ENCODE measurements around the gene RAB28. TPM values are rescaled to one million over a fixed set of nuclear protein-coding genes. Genes with fewer than 3 reads are reported as not detected.

Gene RAB28
- total and polyA plus RNA-seq, 7 donors = 12.7 to 32.1 (median 24.1) TPM

GRCh38 chr4:13522282-13523104 lies 38.4 kb upstream of the RAB28 start:
- WGBS, 2 donors = 11 to 14% methylated on average over 49 of the region's 49 CpGs
- Histone ChIP-seq H3K4me1 (peaks cover 0 to 1% (median under 1%) of the 10 kb centered on the region in 4 donors), H3K27me3 (peaks cover 14 to 65% (median 41%) of the 10 kb centered on the region in 3 donors), H3K27ac (no peak overlapping the region), H3K36me3 (no peaks in the 10 kb centered on the region), H3K9me3 (peaks cover 5 to 19% (median 10%) of the 10 kb centered on the region in 4 donors), H3K4me3 (no peak overlapping the region)
- no peak for DNase-seq
- no peak for TF ChIP-seq POLR2AphosphoS5 (IDR thresholded peaks at IDR 0.05)
- TF ChIP-seq EP300 (IDR thresholded peaks at IDR 0.05) = no peak
- TF ChIP-seq CTCF (IDR thresholded peaks at IDR 0.05) = no peak
- TF ChIP-seq POLR2A (IDR thresholded peaks at IDR 0.05) = no peak
- intact Hi-C loops (cut with DNase I) = no loop called here

GRCh38 chr4:13521047-13521446 lies 36.9 kb upstream of the RAB28 start:
- Histone ChIP-seq H3K4me3 (no peak overlapping the region), H3K9me3 (peaks cover 5 to 19% (median 10%) of the 10 kb centered on the region in 4 donors), H3K27ac (no peak overlapping the region), H3K4me1 (no peaks in the 10 kb centered on the region), H3K36me3 (no peaks in the 10 kb centered on the region), H3K27me3 (peaks cover 10 to 51% (median 30%) of the 10 kb centered on the region in 3 donors)
- intact Hi-C loops (cut with DNase I) = no loop called here
- no peak for DNase-seq
- WGBS, 2 donors = 64 to 78% methylated on average over 2 of the region's 2 CpGs
- no peak for TF ChIP-seq POLR2A (IDR thresholded peaks at IDR 0.05)
- TF ChIP-seq POLR2AphosphoS5 (IDR thresholded peaks at IDR 0.05) = no peak
- no peak for TF ChIP-seq CTCF (IDR thresholded peaks at IDR 0.05)
- no peak for TF ChIP-seq EP300 (IDR thresholded peaks at IDR 0.05)

GRCh38 chr4:13516315-13516860 lies 32.2 kb upstream of the RAB28 start:
- TF ChIP-seq POLR2AphosphoS5 (IDR thresholded peaks at IDR 0.05) (no peak), EP300 (IDR thresholded peaks at IDR 0.05) (no peak), POLR2A (IDR thresholded peaks at IDR 0.05) (no peak), CTCF (IDR thresholded peaks at IDR 0.05) (no peak)
- no peak overlapping the region for H3K4me3 ChIP-seq
- WGBS, 2 donors = 65 to 74% methylated on average over 3 of the region's 3 CpGs
- no peak for DNase-seq
- H3K27ac ChIP-seq = no peak overlapping the region
- H3K4me1 ChIP-seq = no peaks in the 10 kb centered on the region
- no peaks in the 10 kb centered on the region for H3K9me3 ChIP-seq
- peaks cover 0 to 6% (median 0%) of the 10 kb centered on the region in 3 donors for H3K27me3 ChIP-seq
- no peaks in the 10 kb centered on the region for H3K36me3 ChIP-seq
- intact Hi-C loops (cut with DNase I) = no loop called here

GRCh38 chr4:13515268-13515667 lies 31.1 kb upstream of the RAB28 start:
- no peak for DNase-seq
- Histone ChIP-seq H3K9me3 (no peaks in the 10 kb centered on the region), H3K36me3 (no peaks in the 10 kb centered on the region), H3K27ac (no peak overlapping the region), H3K4me1 (no peaks in the 10 kb centered on the region), H3K4me3 (no peak overlapping the region), H3K27me3 (peaks cover 0 to 1% (median 0%) of the 10 kb centered on the region in 3 donors)
- intact Hi-C loops (cut with DNase I) = no loop called here
- TF ChIP-seq EP300 (IDR thresholded peaks at IDR 0.05) (no peak), POLR2AphosphoS5 (IDR thresholded peaks at IDR 0.05) (no peak), CTCF (IDR thresholded peaks at IDR 0.05) (no peak), POLR2A (IDR thresholded peaks at IDR 0.05) (no peak)
- 34 to 37% methylated on average over 5 of the region's 5 CpGs for WGBS, 2 donors
